ENCODE data around the gene SHC4. TPM values are rescaled to one million over a fixed set of nuclear protein-coding genes. Genes with fewer than 3 reads are reported as not detected.
"Not testable (repeated sequence)": the region's sequence is repeated elsewhere in the genome, so short reads cannot be mapped to it uniquely, and the experiment has no call there.

The SHC4 gene
- total RNA-seq, 1 donor from 2014 or later = 2.1 TPM

GRCh38 chr15:48859426-48859825, 104.3 kb downstream of the SHC4 start:
- Histone ChIP-seq H3K9ac (ENCODE audit: low read depth in 1 of 3, low read length in 3 of 3) (no peak overlapping the region), H3K27me3 (ENCODE audit: control insufficient read depth in 3 of 3, insufficient read depth in 3 of 3, low read length in 3 of 3) (no peaks in the 10 kb centered on the region), H3K9me3 (ENCODE audit: control insufficient read depth in 3 of 3, low read length in 3 of 3) (no peaks in the 10 kb centered on the region), H3K36me3 (ENCODE audit: control insufficient read depth in 3 of 3, insufficient read depth in 3 of 3, low read length in 3 of 3) (no peaks in the 10 kb centered on the region), H3K4me1 (ENCODE audit: control insufficient read depth in 3 of 3, insufficient read depth in 3 of 3, low read length in 3 of 3) (no peaks in the 10 kb centered on the region), H3K27ac (ENCODE audit: low read depth, low read length) (no peak overlapping the region), H3K4me3 (ENCODE audit: low read length in 3 of 3) (no peak overlapping the region)

- no peak overlapping the region for H3K9ac ChIP-seq (ENCODE audit: low read depth in 1 of 3, low read length in 3 of 3)
- H3K9me3 ChIP-seq (ENCODE audit: control insufficient read depth in 3 of 3, low read length in 3 of 3) = no peaks in the 10 kb centered on the region
- no peak overlapping the region for H3K4me3 ChIP-seq (ENCODE audit: low read length in 3 of 3)
- H3K36me3 ChIP-seq (ENCODE audit: control insufficient read depth in 3 of 3, insufficient read depth in 3 of 3, low read length in 3 of 3) = no peaks in the 10 kb centered on the region
- no peak overlapping the region for H3K27ac ChIP-seq (ENCODE audit: low read depth, low read length)
- no peaks in the 10 kb centered on the region for H3K27me3 ChIP-seq (ENCODE audit: control insufficient read depth in 3 of 3, insufficient read depth in 3 of 3, low read length in 3 of 3)
- no peaks in the 10 kb centered on the region for H3K4me1 ChIP-seq (ENCODE audit: control insufficient read depth in 3 of 3, insufficient read depth in 3 of 3, low read length in 3 of 3)
Measured at GRCh38 chr15:48858401-48858800, 105.3 kb downstream of the SHC4 start.

GRCh38 chr15:48856942-48857341, 106.8 kb downstream of the SHC4 start:
- Histone ChIP-seq H3K36me3 (ENCODE audit: control insufficient read depth in 3 of 3, insufficient read depth in 3 of 3, low read length in 3 of 3) (no peaks in the 10 kb centered on the region), H3K4me1 (ENCODE audit: control insufficient read depth in 3 of 3, insufficient read depth in 3 of 3, low read length in 3 of 3) (no peaks in the 10 kb centered on the region), H3K9ac (ENCODE audit: low read depth in 1 of 3, low read length in 3 of 3) (no peak overlapping the region), H3K4me3 (ENCODE audit: low read length in 3 of 3) (no peak overlapping the region), H3K27ac (ENCODE audit: low read depth, low read length) (no peak overlapping the region), H3K27me3 (ENCODE audit: control insufficient read depth in 3 of 3, insufficient read depth in 3 of 3, low read length in 3 of 3) (no peaks in the 10 kb centered on the region), H3K9me3 (ENCODE audit: control insufficient read depth in 3 of 3, low read length in 3 of 3) (no peaks in the 10 kb centered on the region)

GRCh38 chr15:48855501-48856440, 107.9 kb downstream of the SHC4 start:
- H3K27ac ChIP-seq (ENCODE audit: low read depth, low read length) = no peak overlapping the region
- no peaks in the 10 kb centered on the region for H3K9me3 ChIP-seq (ENCODE audit: control insufficient read depth in 3 of 3, low read length in 3 of 3)
- no peaks in the 10 kb centered on the region for H3K4me1 ChIP-seq (ENCODE audit: control insufficient read depth in 3 of 3, insufficient read depth in 3 of 3, low read length in 3 of 3)
- H3K27me3 ChIP-seq (ENCODE audit: control insufficient read depth in 3 of 3, insufficient read depth in 3 of 3, low read length in 3 of 3) = no peaks in the 10 kb centered on the region
- no peak overlapping the region for H3K4me3 ChIP-seq (ENCODE audit: low read length in 3 of 3)
- no peak overlapping the region for H3K9ac ChIP-seq (ENCODE audit: low read depth in 1 of 3, low read length in 3 of 3)
- H3K36me3 ChIP-seq (ENCODE audit: control insufficient read depth in 3 of 3, insufficient read depth in 3 of 3, low read length in 3 of 3) = no peaks in the 10 kb centered on the region

GRCh38 chr15:48854434-48854833, 109.3 kb downstream of the SHC4 start:
- H3K4me1 ChIP-seq (ENCODE audit: control insufficient read depth in 3 of 3, insufficient read depth in 3 of 3, low read length in 3 of 3); H3K9me3 ChIP-seq (ENCODE audit: control insufficient read depth in 3 of 3, low read length in 3 of 3); H3K27me3 ChIP-seq (ENCODE audit: control insufficient read depth in 3 of 3, insufficient read depth in 3 of 3, low read length in 3 of 3); H3K9ac ChIP-seq (ENCODE audit: low read depth in 1 of 3, low read length in 3 of 3); H3K27ac ChIP-seq (ENCODE audit: low read depth, low read length); H3K4me3 ChIP-seq (ENCODE audit: low read length in 3 of 3); H3K36me3 ChIP-seq (ENCODE audit: control insufficient read depth in 3 of 3, insufficient read depth in 3 of 3, low read length in 3 of 3): not testable (repeated sequence)

GRCh38 chr15:48851956-48852355, 111.8 kb downstream of the SHC4 start:
- Histone ChIP-seq H3K36me3 (ENCODE audit: control insufficient read depth in 3 of 3, insufficient read depth in 3 of 3, low read length in 3 of 3) (no peaks in the 10 kb centered on the region), H3K4me3 (ENCODE audit: low read length in 3 of 3) (no peak overlapping the region), H3K4me1 (ENCODE audit: control insufficient read depth in 3 of 3, insufficient read depth in 3 of 3, low read length in 3 of 3) (no peaks in the 10 kb centered on the region), H3K27me3 (ENCODE audit: control insufficient read depth in 3 of 3, insufficient read depth in 3 of 3, low read length in 3 of 3) (no peaks in the 10 kb centered on the region), H3K27ac (ENCODE audit: low read depth, low read length) (no peak overlapping the region), H3K9me3 (ENCODE audit: control insufficient read depth in 3 of 3, low read length in 3 of 3) (no peaks in the 10 kb centered on the region), H3K9ac (ENCODE audit: low read depth in 1 of 3, low read length in 3 of 3) (no peak overlapping the region)

- no peak overlapping the region for H3K4me3 ChIP-seq (ENCODE audit: low read length in 3 of 3)
- H3K27ac ChIP-seq (ENCODE audit: low read depth, low read length) = no peak overlapping the region
- H3K27me3 ChIP-seq (ENCODE audit: control insufficient read depth in 3 of 3, insufficient read depth in 3 of 3, low read length in 3 of 3) = no peaks in the 10 kb centered on the region
- H3K9ac ChIP-seq (ENCODE audit: low read depth in 1 of 3, low read length in 3 of 3) = no peak overlapping the region
- no peaks in the 10 kb centered on the region for H3K36me3 ChIP-seq (ENCODE audit: control insufficient read depth in 3 of 3, insufficient read depth in 3 of 3, low read length in 3 of 3)
- H3K9me3 ChIP-seq (ENCODE audit: control insufficient read depth in 3 of 3, low read length in 3 of 3) = no peaks in the 10 kb centered on the region
- no peaks in the 10 kb centered on the region for H3K4me1 ChIP-seq (ENCODE audit: control insufficient read depth in 3 of 3, insufficient read depth in 3 of 3, low read length in 3 of 3)
Measured at GRCh38 chr15:48850648-48851047, 113.1 kb downstream of the SHC4 start.

- H3K9me3 ChIP-seq (ENCODE audit: control insufficient read depth in 3 of 3, low read length in 3 of 3) = no peaks in the 10 kb centered on the region
- H3K27ac ChIP-seq (ENCODE audit: low read depth, low read length) = no peak overlapping the region
- H3K36me3 ChIP-seq (ENCODE audit: control insufficient read depth in 3 of 3, insufficient read depth in 3 of 3, low read length in 3 of 3) = no peaks in the 10 kb centered on the region
- H3K4me3 ChIP-seq (ENCODE audit: low read length in 3 of 3) = no peak overlapping the region
- H3K27me3 ChIP-seq (ENCODE audit: control insufficient read depth in 3 of 3, insufficient read depth in 3 of 3, low read length in 3 of 3) = no peaks in the 10 kb centered on the region
- H3K9ac ChIP-seq (ENCODE audit: low read depth in 1 of 3, low read length in 3 of 3) = no peak overlapping the region
- no peaks in the 10 kb centered on the region for H3K4me1 ChIP-seq (ENCODE audit: control insufficient read depth in 3 of 3, insufficient read depth in 3 of 3, low read length in 3 of 3)
Measured at GRCh38 chr15:48845123-48845522, 118.6 kb downstream of the SHC4 start.

- Histone ChIP-seq H3K27ac (ENCODE audit: low read depth, low read length) (no peak overlapping the region), H3K4me3 (ENCODE audit: low read length in 3 of 3) (no peak overlapping the region), H3K9ac (ENCODE audit: low read depth in 1 of 3, low read length in 3 of 3) (no peak overlapping the region), H3K4me1 (ENCODE audit: control insufficient read depth in 3 of 3, insufficient read depth in 3 of 3, low read length in 3 of 3) (no peaks in the 10 kb centered on the region), H3K36me3 (ENCODE audit: control insufficient read depth in 3 of 3, insufficient read depth in 3 of 3, low read length in 3 of 3) (no peaks in the 10 kb centered on the region), H3K9me3 (ENCODE audit: control insufficient read depth in 3 of 3, low read length in 3 of 3) (no peaks in the 10 kb centered on the region), H3K27me3 (ENCODE audit: control insufficient read depth in 3 of 3, insufficient read depth in 3 of 3, low read length in 3 of 3) (no peaks in the 10 kb centered on the region)
Measured at GRCh38 chr15:48842501-48842900, 121.2 kb downstream of the SHC4 start.

GRCh38 chr15:48834756-48835155, 129.0 kb downstream of the SHC4 start:
- no peaks in the 10 kb centered on the region for H3K36me3 ChIP-seq (ENCODE audit: control insufficient read depth in 3 of 3, insufficient read depth in 3 of 3, low read length in 3 of 3)
- H3K9me3 ChIP-seq (ENCODE audit: control insufficient read depth in 3 of 3, low read length in 3 of 3) = peaks cover 0 to 4% (median 0%) of the 10 kb centered on the region in 3 donors
- H3K4me1 ChIP-seq (ENCODE audit: control insufficient read depth in 3 of 3, insufficient read depth in 3 of 3, low read length in 3 of 3) = no peaks in the 10 kb centered on the region
- no peak overlapping the region for H3K9ac ChIP-seq (ENCODE audit: low read depth in 1 of 3, low read length in 3 of 3)
- no peak overlapping the region for H3K4me3 ChIP-seq (ENCODE audit: low read length in 3 of 3)
- no peak overlapping the region for H3K27ac ChIP-seq (ENCODE audit: low read depth, low read length)
- H3K27me3 ChIP-seq (ENCODE audit: control insufficient read depth in 3 of 3, insufficient read depth in 3 of 3, low read length in 3 of 3) = no peaks in the 10 kb centered on the region

All from skeletal muscle tissue (tissue), 4 donors.